ENCODE measurements around the gene SLC22A16. TPM values are rescaled to one million over a fixed set of nuclear protein-coding genes. Genes with fewer than 3 reads are reported as not detected.

Gene SLC22A16
- total RNA-seq, 2 donors from 2014 or later = not detected

- Mint-ChIP-seq H3K27ac (no peak overlapping the region), H3K4me3 (no peak overlapping the region), H3K36me3 (peaks cover 3% of the 10 kb centered on the region), H3K9me3 (no peaks in the 10 kb centered on the region), H3K4me1 (ENCODE audit: low read depth in 2 of 2) (no peaks in the 10 kb centered on the region), H3K27me3 (peaks cover 4 to 10% of the 10 kb centered on the region in 2 donors)
- ATAC-seq (no peak), DNase-seq (ENCODE audit: low spot score) (no peak)
Measured at GRCh38 chr6:110456694-110457093, 19.7 kb downstream of the SLC22A16 start.

GRCh38 chr6:110449541-110449895 lies 26.9 kb downstream of the SLC22A16 start:
- no peak for DNase-seq (ENCODE audit: low spot score)
- Mint-ChIP-seq H3K4me3 (no peak overlapping the region), H3K4me1 (ENCODE audit: low read depth in 2 of 2) (no peaks in the 10 kb centered on the region), H3K27ac (no peak overlapping the region), H3K9me3 (no peaks in the 10 kb centered on the region), H3K36me3 (no peaks in the 10 kb centered on the region), H3K27me3 (peaks cover 3 to 29% of the 10 kb centered on the region in 2 donors)
- ATAC-seq = no peak

GRCh38 chr6:110448846-110449540 lies 27.4 kb downstream of the SLC22A16 start:
- DNase-seq (ENCODE audit: low spot score) (no peak), ATAC-seq (no peak)
- Mint-ChIP-seq H3K27me3 (peaks cover 3 to 29% of the 10 kb centered on the region in 2 donors), H3K9me3 (no peaks in the 10 kb centered on the region), H3K4me1 (ENCODE audit: low read depth in 2 of 2) (no peaks in the 10 kb centered on the region), H3K36me3 (no peaks in the 10 kb centered on the region), H3K4me3 (no peak overlapping the region), H3K27ac (no peak overlapping the region)

GRCh38 chr6:110447761-110448160 lies 28.7 kb downstream of the SLC22A16 start:
- H3K4me1 Mint-ChIP-seq (ENCODE audit: low read depth in 2 of 2) = no peaks in the 10 kb centered on the region
- H3K27ac Mint-ChIP-seq = no peak overlapping the region
- H3K9me3 Mint-ChIP-seq = no peaks in the 10 kb centered on the region
- H3K36me3 Mint-ChIP-seq = no peaks in the 10 kb centered on the region
- DNase-seq (ENCODE audit: low spot score) = no peak
- ATAC-seq = no peak
- peaks cover 3 to 29% of the 10 kb centered on the region in 2 donors for H3K27me3 Mint-ChIP-seq
- no peak overlapping the region for H3K4me3 Mint-ChIP-seq

- DNase-seq (ENCODE audit: low spot score) (no peak), ATAC-seq (no peak)
- no peak overlapping the region for H3K27ac Mint-ChIP-seq
Measured at GRCh38 chr6:110446405-110446804, 30.0 kb downstream of the SLC22A16 start.

GRCh38 chr6:110440026-110440425 lies 36.4 kb downstream of the SLC22A16 start:
- no peaks in the 10 kb centered on the region for H3K36me3 Mint-ChIP-seq
- no peaks in the 10 kb centered on the region for H3K9me3 Mint-ChIP-seq
- no peaks in the 10 kb centered on the region for H3K4me1 Mint-ChIP-seq (ENCODE audit: low read depth in 2 of 2)
- no peak overlapping the region for H3K4me3 Mint-ChIP-seq
- no peak for ATAC-seq
- no peak overlapping the region for H3K27ac Mint-ChIP-seq
- DNase-seq (ENCODE audit: low spot score) = no peak
- H3K27me3 Mint-ChIP-seq = peaks cover 4 to 12% of the 10 kb centered on the region in 2 donors

More at GRCh38 chr6:110446405-110446804, 30.0 kb downstream of the SLC22A16 start:
- Mint-ChIP-seq H3K4me3 (no peak overlapping the region), H3K36me3 (no peaks in the 10 kb centered on the region), H3K4me1 (ENCODE audit: low read depth in 2 of 2) (no peaks in the 10 kb centered on the region), H3K27me3 (peaks cover 3 to 17% of the 10 kb centered on the region in 2 donors), H3K9me3 (no peaks in the 10 kb centered on the region)

- Mint-ChIP-seq H3K4me3 (no peak overlapping the region), H3K27ac (no peak overlapping the region), H3K27me3 (peaks cover 4 to 8% of the 10 kb centered on the region in 2 donors), H3K9me3 (no peaks in the 10 kb centered on the region), H3K36me3 (no peaks in the 10 kb centered on the region), H3K4me1 (ENCODE audit: low read depth in 2 of 2) (no peaks in the 10 kb centered on the region)
- DNase-seq (ENCODE audit: low spot score) (no peak), ATAC-seq (no peak)
Measured at GRCh38 chr6:110439356-110439755, 37.1 kb downstream of the SLC22A16 start.

- no peak for ATAC-seq
- Mint-ChIP-seq H3K36me3 (no peaks in the 10 kb centered on the region), H3K9me3 (no peaks in the 10 kb centered on the region), H3K27me3 (peaks cover 1 to 10% of the 10 kb centered on the region in 2 donors), H3K4me3 (no peak overlapping the region), H3K27ac (no peak overlapping the region), H3K4me1 (ENCODE audit: low read depth in 2 of 2) (no peaks in the 10 kb centered on the region)
- no peak for DNase-seq (ENCODE audit: low spot score)
Measured at GRCh38 chr6:110434961-110435602, 41.3 kb downstream of the SLC22A16 start.

GRCh38 chr6:110432285-110432900 lies 44.0 kb downstream of the SLC22A16 start:
- Mint-ChIP-seq H3K27ac (no peak overlapping the region), H3K4me1 (ENCODE audit: low read depth in 2 of 2) (no peaks in the 10 kb centered on the region), H3K27me3 (peaks cover 3 to 17% of the 10 kb centered on the region in 2 donors), H3K9me3 (no peaks in the 10 kb centered on the region), H3K36me3 (no peaks in the 10 kb centered on the region), H3K4me3 (no peak overlapping the region)
- ATAC-seq (peak in 1 of 2 donors; percentile 9), DNase-seq (ENCODE audit: low spot score) (no peak)

- Mint-ChIP-seq H3K9me3 (no peaks in the 10 kb centered on the region), H3K36me3 (no peaks in the 10 kb centered on the region), H3K4me3 (no peak overlapping the region), H3K4me1 (ENCODE audit: low read depth in 2 of 2) (no peaks in the 10 kb centered on the region), H3K27me3 (peaks cover 8 to 18% of the 10 kb centered on the region in 2 donors), H3K27ac (no peak overlapping the region)
- DNase-seq (ENCODE audit: low spot score) = no peak
- peak in 1 of 2 donors; percentile 46 for ATAC-seq
Measured at GRCh38 chr6:110430741-110431140, 45.7 kb downstream of the SLC22A16 start.

GRCh38 chr6:110430236-110430635 lies 46.2 kb downstream of the SLC22A16 start:
- H3K4me1 Mint-ChIP-seq (ENCODE audit: low read depth in 2 of 2) = no peaks in the 10 kb centered on the region
- H3K27me3 Mint-ChIP-seq = peaks cover 11 to 18% of the 10 kb centered on the region in 2 donors
- H3K36me3 Mint-ChIP-seq = no peaks in the 10 kb centered on the region
- no peaks in the 10 kb centered on the region for H3K9me3 Mint-ChIP-seq
- no peak overlapping the region for H3K4me3 Mint-ChIP-seq
- no peak for DNase-seq (ENCODE audit: low spot score)
- H3K27ac Mint-ChIP-seq = no peak overlapping the region
- peak in 1 of 2 donors; percentile 6 for ATAC-seq

- Mint-ChIP-seq H3K27me3 (peaks cover 21 to 30% of the 10 kb centered on the region in 2 donors), H3K4me3 (no peak overlapping the region), H3K9me3 (no peaks in the 10 kb centered on the region), H3K4me1 (ENCODE audit: low read depth in 2 of 2) (no peaks in the 10 kb centered on the region), H3K36me3 (no peaks in the 10 kb centered on the region), H3K27ac (no peak overlapping the region)
- ATAC-seq (no peak), DNase-seq (ENCODE audit: low spot score) (no peak)
Measured at GRCh38 chr6:110428153-110428552, 48.3 kb downstream of the SLC22A16 start.

GRCh38 chr6:110425816-110426215 lies 50.6 kb downstream of the SLC22A16 start:
- no peak for ATAC-seq
- peaks cover 34 to 44% of the 10 kb centered on the region in 2 donors for H3K27me3 Mint-ChIP-seq
- peaks cover 7% of the 10 kb centered on the region for H3K9me3 Mint-ChIP-seq

GRCh38 chr6:110422444-110422822 lies 54.0 kb downstream of the SLC22A16 start:
- Mint-ChIP-seq H3K36me3 (peaks cover 10% of the 10 kb centered on the region), H3K4me1 (ENCODE audit: low read depth in 2 of 2) (peaks cover 12 to 14% of the 10 kb centered on the region in 2 donors), H3K27ac (peak overlapping the region in 1 of 2 donors; percentile 38), H3K27me3 (peaks cover 45 to 54% of the 10 kb centered on the region in 2 donors), H3K9me3 (peaks cover 7% of the 10 kb centered on the region), H3K4me3 (no peak overlapping the region)
- no peak for ATAC-seq
- no peak for DNase-seq (ENCODE audit: low spot score)

More at GRCh38 chr6:110425816-110426215, 50.6 kb downstream of the SLC22A16 start:
- DNase-seq (ENCODE audit: low spot score) = no peak
- H3K4me3 Mint-ChIP-seq = no peak overlapping the region
- H3K27ac Mint-ChIP-seq = no peak overlapping the region
- peaks cover 10% of the 10 kb centered on the region for H3K36me3 Mint-ChIP-seq
- peaks cover 11 to 12% of the 10 kb centered on the region in 2 donors for H3K4me1 Mint-ChIP-seq (ENCODE audit: low read depth in 2 of 2)

Data from natural killer cell treated with Interleukin-12 subunit alpha and Interleukin-12 subunit beta and Interleukin-15 and Interleukin-18, amount 100 ng/mL, for 72 hours (primary cell).